ENCODE data around the gene CALHM1.
A peak's percentile ranks its signal among the peaks of the same experiment; 100 is the strongest.

Gene CALHM1

DNA sequence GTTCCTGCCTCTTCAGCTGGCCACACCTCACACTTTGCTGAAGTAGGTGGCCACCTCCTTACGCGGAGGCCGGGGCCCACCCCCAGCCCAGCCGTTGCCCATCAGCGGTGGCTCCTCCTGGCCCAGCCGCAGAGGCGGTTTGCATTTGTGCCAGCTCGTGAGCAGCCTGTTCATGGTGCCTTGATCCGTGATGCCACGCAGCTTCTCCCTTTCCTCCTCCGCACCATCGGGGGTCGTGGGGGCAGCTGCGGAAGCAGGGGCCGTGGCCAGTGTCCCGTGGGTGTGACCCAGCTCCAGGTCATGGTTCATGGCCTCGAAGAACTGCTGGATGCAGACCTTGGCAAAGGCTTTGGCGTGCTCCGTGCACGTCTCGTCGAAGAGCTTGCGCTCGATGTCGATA, 3.5 kb downstream of the CALHM1 start:
- no peaks in the 10 kb centered on the region for H3K27me3 Mint-ChIP-seq (ENCODE audit: low read depth)
- peaks cover 12% of the 10 kb centered on the region for H3K36me3 Mint-ChIP-seq (ENCODE audit: low read depth)
- no peak overlapping the region for H3K27ac Mint-ChIP-seq
- H3K4me3 Mint-ChIP-seq: no peak overlapping the region
- H3K4me1 Mint-ChIP-seq (ENCODE audit: low read depth): peaks cover 33% of the 10 kb centered on the region
- no peaks in the 10 kb centered on the region for H3K9me3 Mint-ChIP-seq
- DNase-seq (ENCODE audit: low spot score): no peak

DNA sequence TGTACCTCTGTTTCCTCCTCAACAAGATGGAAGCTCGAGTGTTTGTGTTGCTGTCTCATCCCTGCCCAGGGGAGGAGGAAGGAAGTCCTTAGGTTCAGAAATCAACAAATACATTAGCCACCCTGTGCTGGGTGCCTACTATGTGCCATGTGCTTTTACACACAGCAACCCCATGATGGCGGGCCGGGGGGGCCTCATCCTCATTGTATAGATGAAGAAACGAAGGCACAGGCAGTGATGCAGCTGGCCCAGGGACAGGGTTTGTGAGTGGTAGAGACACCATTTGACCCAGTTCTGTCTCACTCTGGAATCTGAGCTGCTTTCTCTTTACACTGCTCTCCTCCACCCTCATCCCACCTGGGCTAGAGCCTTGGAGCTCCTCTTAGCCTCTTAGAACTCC, 4.7 kb downstream of the CALHM1 start:
- Mint-ChIP-seq H3K4me3 (peak overlapping the region; percentile 64), H3K9me3 (no peaks in the 10 kb centered on the region), H3K27me3 (ENCODE audit: low read depth) (no peaks in the 10 kb centered on the region), H3K27ac (no peak overlapping the region), H3K4me1 (ENCODE audit: low read depth) (peaks cover 36% of the 10 kb centered on the region), H3K36me3 (ENCODE audit: low read depth) (peaks cover 24% of the 10 kb centered on the region)
- DNase-seq (ENCODE audit: low spot score): no peak

GRCh38 chr10:103452506-103453230, 6.0 kb downstream of the CALHM1 start:
- Mint-ChIP-seq H3K4me1 (ENCODE audit: low read depth) (peaks cover 41% of the 10 kb centered on the region), H3K9me3 (no peaks in the 10 kb centered on the region), H3K27ac (peak overlapping the region; percentile 57), H3K27me3 (ENCODE audit: low read depth) (no peaks in the 10 kb centered on the region), H3K36me3 (ENCODE audit: low read depth) (peaks cover 34% of the 10 kb centered on the region), H3K4me3 (peak overlapping the region; percentile 94)
- DNase-seq (ENCODE audit: low spot score): no peak

DNA sequence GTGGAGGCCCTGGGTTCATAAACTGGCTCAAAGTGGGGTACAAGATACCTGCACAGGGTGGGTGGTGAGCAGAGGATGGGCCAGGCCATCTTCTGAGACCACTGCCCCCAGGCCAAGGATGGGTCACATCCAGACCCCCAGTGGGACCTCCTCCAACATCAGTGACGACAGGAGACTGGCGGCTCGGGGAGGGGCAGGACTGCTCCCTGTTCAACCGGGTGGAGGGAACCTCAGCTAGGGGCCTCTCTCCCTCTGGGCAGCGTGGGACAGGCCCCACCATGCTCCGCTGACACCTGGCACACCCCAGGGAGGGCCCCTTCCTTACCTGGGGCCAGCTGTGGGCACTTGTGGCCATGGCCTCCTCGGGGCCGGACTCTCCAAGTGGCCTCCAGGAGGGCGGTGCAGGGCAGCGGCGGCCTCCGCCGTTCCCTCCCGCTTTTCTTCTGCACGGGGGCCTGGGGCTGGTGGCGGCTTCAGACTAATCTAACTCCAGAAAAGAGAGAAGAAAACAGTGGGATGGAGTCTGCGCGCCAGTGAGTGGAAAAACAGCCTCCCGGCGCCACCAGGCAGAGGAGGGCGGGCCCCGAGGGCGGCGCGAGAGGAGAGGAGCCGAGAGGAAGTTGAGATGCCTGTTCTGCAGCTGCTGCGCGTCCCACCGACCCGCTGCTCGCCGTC, 6.7 kb downstream of the CALHM1 start, which contains the start of gene CALHM2:
Gene CALHM2 (minus strand): TSS at position 540 of the 675 bp plus-strand sequence. CDS start 2,429 bp downstream, outside the sequence.
- peak; percentile 60 for DNase-seq (ENCODE audit: low spot score)
- H3K9me3 Mint-ChIP-seq: no peaks in the 10 kb centered on the region
- peaks cover 45% of the 10 kb centered on the region for H3K4me1 Mint-ChIP-seq (ENCODE audit: low read depth)
- no peaks in the 10 kb centered on the region for H3K27me3 Mint-ChIP-seq (ENCODE audit: low read depth)
- H3K36me3 Mint-ChIP-seq (ENCODE audit: low read depth): peaks cover 41% of the 10 kb centered on the region
- peak within 1 kb of the TSS; percentile 94 for H3K4me3 Mint-ChIP-seq
- peak within 1 kb of the TSS; percentile 86 for H3K27ac Mint-ChIP-seq

DNA sequence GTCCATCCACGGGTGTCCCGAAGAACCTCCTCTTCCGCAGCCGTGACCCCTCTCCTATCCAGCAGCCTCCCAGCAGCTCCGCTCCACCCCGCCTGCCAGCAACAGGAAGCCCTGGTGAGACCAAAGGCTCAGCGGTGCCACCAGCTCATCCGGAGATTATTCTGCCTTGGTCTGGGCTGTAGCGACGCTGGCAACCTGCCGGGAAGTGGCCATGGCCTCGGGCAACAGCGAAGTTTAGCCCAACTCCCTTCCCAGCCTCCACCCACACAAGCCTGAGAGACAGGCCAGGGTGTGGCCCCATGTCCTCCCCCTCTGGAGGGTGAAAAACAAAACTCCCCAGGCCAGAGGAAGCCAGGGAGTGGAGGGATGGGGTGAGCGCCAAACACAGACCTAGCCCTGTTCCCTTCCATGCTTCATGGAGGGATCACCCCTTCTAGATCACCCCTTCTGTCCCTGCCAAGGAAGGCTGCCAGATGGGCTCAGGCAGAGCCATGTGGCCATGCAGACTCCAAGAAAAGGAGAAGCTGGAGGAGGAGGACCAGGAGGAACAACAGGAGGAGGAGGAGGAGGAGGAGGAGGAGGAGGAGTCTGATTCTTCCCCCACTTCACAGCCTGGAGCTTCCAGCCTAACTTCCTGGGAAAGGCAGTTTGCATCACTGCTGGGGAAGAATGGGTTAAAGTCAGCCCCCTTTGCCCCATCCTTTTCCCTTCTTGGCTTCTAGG, 7.4 kb downstream of the CALHM1 start:
- peak overlapping the region; percentile 86 for H3K27ac Mint-ChIP-seq
- peaks cover 46% of the 10 kb centered on the region for H3K36me3 Mint-ChIP-seq (ENCODE audit: low read depth)
- H3K9me3 Mint-ChIP-seq: no peaks in the 10 kb centered on the region
- H3K4me1 Mint-ChIP-seq (ENCODE audit: low read depth): peaks cover 50% of the 10 kb centered on the region
- no peaks in the 10 kb centered on the region for H3K27me3 Mint-ChIP-seq (ENCODE audit: low read depth)
- peak overlapping the region; percentile 94 for H3K4me3 Mint-ChIP-seq
- peak; percentile 41 for DNase-seq (ENCODE audit: low spot score)

DNA sequence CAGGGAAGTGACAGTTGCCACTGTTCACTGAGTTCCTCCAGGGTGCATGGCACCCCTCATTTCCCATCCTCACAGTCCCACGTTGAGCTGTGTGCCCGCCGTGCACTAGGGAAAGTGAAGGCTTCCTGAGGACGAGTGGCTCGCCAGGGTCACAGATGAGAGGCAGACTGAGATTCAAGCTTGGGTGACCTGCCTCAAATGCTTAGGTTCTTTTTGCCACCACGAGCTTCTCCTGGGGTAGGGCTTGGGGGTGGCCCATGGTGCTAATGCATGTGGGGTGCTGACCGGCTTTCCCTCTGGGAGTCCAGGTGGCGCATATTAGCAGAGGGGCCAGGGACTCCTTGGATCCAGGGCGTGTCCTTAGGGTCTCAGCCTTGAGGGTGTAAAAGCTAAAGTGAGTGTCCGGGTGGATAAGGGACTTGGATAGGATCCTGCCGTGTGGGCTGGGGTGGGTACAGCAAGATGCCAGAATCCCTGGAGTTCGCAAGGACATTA, 8.5 kb downstream of the CALHM1 start:
- peak overlapping the region; percentile 94 for H3K4me3 Mint-ChIP-seq
- H3K4me1 Mint-ChIP-seq (ENCODE audit: low read depth): peaks cover 54% of the 10 kb centered on the region
- DNase-seq (ENCODE audit: low spot score): no peak
- H3K27me3 Mint-ChIP-seq (ENCODE audit: low read depth): no peaks in the 10 kb centered on the region
- H3K27ac Mint-ChIP-seq: peak overlapping the region; percentile 67
- H3K9me3 Mint-ChIP-seq: no peaks in the 10 kb centered on the region
- peaks cover 55% of the 10 kb centered on the region for H3K36me3 Mint-ChIP-seq (ENCODE audit: low read depth)

DNA sequence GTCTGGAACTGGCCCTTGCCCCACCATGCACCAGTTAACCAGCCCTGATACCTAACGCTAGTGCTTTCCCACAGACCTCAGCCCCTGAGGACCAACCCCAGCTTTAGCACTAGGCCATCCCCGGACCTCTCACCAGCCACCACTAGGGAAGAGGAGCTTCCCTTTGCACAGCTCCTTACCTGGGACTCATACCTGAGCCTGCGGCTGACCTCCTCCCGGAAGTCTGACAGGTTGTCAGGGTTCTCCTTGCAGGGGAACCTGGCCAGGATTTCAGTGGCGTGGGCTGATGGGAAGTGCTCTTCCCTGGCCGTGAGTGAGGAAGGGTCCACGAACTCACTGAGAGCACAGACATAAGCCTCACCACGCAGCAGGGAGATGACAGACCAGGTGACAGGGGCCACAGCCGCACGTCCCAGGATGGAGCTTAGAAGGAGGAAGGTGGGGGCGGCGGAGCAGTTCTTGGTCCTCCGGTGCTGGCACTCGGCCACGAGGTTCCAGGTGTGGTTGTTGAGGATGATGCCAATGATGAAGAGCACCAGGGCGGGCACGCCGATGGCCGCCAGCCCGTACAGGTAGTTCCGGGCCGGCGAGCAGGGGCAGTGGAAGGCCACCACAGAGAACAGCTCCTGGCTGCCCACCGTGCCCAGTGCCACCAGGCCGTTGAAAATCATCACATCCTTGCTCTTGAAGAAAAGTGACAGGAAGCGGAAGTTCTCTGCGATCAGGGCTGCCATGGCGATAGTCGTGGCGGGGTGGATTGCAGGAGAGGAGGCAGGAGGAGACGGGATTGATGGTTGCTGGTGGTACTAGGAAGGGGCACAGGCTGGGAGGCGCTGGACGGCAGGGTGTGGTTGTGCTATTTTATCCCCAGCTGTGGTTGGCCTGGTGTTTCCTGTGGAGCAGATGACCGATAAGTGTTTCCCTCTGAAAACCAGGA, 9.2 kb downstream of the CALHM1 start:
- Mint-ChIP-seq H3K27me3 (ENCODE audit: low read depth) (no peaks in the 10 kb centered on the region), H3K36me3 (ENCODE audit: low read depth) (peaks cover 60% of the 10 kb centered on the region), H3K9me3 (no peaks in the 10 kb centered on the region), H3K4me3 (peak overlapping the region; percentile 94), H3K4me1 (ENCODE audit: low read depth) (peaks cover 54% of the 10 kb centered on the region), H3K27ac (peak overlapping the region; percentile 58)
- no peak for DNase-seq (ENCODE audit: low spot score)

- Mint-ChIP-seq H3K4me3 (peak overlapping the region; percentile 94), H3K27me3 (ENCODE audit: low read depth) (no peaks in the 10 kb centered on the region), H3K36me3 (ENCODE audit: low read depth) (peaks cover 68% of the 10 kb centered on the region), H3K4me1 (ENCODE audit: low read depth) (peaks cover 52% of the 10 kb centered on the region), H3K27ac (peak overlapping the region; percentile 3), H3K9me3 (no peaks in the 10 kb centered on the region)
- no peak for DNase-seq (ENCODE audit: low spot score)
These were observed 10.0 kb downstream of the CALHM1 start for GRCh38 chr10:103448746-103449145.

- no peak overlapping the region for H3K27ac Mint-ChIP-seq
- peaks cover 77% of the 10 kb centered on the region for H3K36me3 Mint-ChIP-seq (ENCODE audit: low read depth)
- H3K4me3 Mint-ChIP-seq: no peak overlapping the region
- no peaks in the 10 kb centered on the region for H3K9me3 Mint-ChIP-seq
- H3K4me1 Mint-ChIP-seq (ENCODE audit: low read depth): peaks cover 42% of the 10 kb centered on the region
- DNase-seq (ENCODE audit: low spot score): no peak
- H3K27me3 Mint-ChIP-seq (ENCODE audit: low read depth): no peaks in the 10 kb centered on the region
These were observed 11.5 kb downstream of the CALHM1 start for GRCh38 chr10:103447187-103447586.

DNA sequence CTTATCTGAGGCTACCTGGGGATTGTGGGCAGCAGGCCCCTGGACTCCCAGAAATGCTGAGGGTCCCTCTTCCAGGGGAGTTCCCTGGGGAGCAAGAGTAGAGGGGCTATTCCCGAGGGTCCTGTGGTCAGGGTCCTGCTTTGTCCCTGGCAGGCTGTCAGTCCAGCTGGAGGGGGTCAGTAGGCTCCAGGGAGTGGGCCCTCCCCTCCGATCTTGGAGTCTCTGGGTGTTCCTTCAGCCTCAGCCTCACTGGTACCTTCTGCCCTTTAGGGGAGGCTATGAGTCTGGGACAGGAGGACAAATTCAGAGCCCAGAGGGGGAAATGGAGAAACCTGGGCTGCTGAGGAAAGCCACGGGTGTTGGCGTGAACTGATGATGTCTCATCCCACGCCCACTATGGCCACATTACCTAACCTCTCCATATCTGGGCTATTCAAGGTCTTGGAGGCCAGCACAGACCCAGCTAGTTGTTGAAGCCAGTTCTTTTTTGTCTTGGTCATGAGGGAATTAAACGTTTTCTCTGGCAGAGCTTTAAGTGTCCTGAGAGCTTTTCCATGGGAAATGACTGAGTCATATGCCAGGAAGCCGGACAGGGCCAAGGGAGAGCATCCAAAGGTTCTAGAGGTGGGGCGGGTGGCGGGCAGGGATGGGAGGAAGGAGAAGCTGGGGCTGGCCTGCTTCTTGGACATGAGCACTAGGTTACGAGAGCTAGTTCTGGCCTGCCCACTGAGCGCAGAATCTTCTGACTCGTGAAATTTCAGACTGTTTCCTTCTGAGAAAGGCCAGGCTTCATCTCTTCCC, 12.7 kb downstream of the CALHM1 start:
- peaks cover 40% of the 10 kb centered on the region for H3K4me1 Mint-ChIP-seq (ENCODE audit: low read depth)
- no peaks in the 10 kb centered on the region for H3K27me3 Mint-ChIP-seq (ENCODE audit: low read depth)
- H3K9me3 Mint-ChIP-seq: no peaks in the 10 kb centered on the region
- no peak overlapping the region for H3K4me3 Mint-ChIP-seq
- peak overlapping the region; percentile 36 for H3K27ac Mint-ChIP-seq
- peaks cover 76% of the 10 kb centered on the region for H3K36me3 Mint-ChIP-seq (ENCODE audit: low read depth)
- DNase-seq (ENCODE audit: low spot score): no peak

GRCh38 chr10:103445366-103445765, 13.3 kb downstream of the CALHM1 start:
- Mint-ChIP-seq H3K9me3 (no peaks in the 10 kb centered on the region), H3K4me3 (no peak overlapping the region), H3K36me3 (ENCODE audit: low read depth) (peaks cover 75% of the 10 kb centered on the region), H3K27ac (no peak overlapping the region), H3K27me3 (ENCODE audit: low read depth) (no peaks in the 10 kb centered on the region), H3K4me1 (ENCODE audit: low read depth) (peaks cover 34% of the 10 kb centered on the region)
- no peak for DNase-seq (ENCODE audit: low spot score)

GRCh38 chr10:103444478-103444877, 14.2 kb downstream of the CALHM1 start:
- Mint-ChIP-seq H3K36me3 (ENCODE audit: low read depth) (peaks cover 73% of the 10 kb centered on the region), H3K27me3 (ENCODE audit: low read depth) (no peaks in the 10 kb centered on the region), H3K9me3 (no peaks in the 10 kb centered on the region), H3K27ac (no peak overlapping the region), H3K4me1 (ENCODE audit: low read depth) (peaks cover 27% of the 10 kb centered on the region), H3K4me3 (no peak overlapping the region)
- no peak for DNase-seq (ENCODE audit: low spot score)

Measured in T-helper 2 cell treated with Interferon-gamma antibody and Interleukin-4, amounts not matched to agents 5 μg/mL and 100 μg/mL, for 36 hours (primary cell).